Measurements from ENCODE around the gene TMEM132E. TPM values are rescaled to one million over a fixed set of nuclear protein-coding genes. Genes with fewer than 3 reads are reported as not detected.
A peak's percentile ranks its signal among the peaks of the same experiment; 100 is the strongest.

TMEM132E gene
- total RNA-seq, 8 experiments from 2014 or later, result 0.24 to 44.8 (median 28.7) TPM; not detected in 1

- no peak overlapping the region for H3K27ac ChIP-seq
- WGBS, 10 experiments, result 0 to 100% (median 41%) methylated on average over 1 to 2 of the region's 2 CpGs; no CpG with 5 or more reads in 4 of the 10 experiments
- in situ Hi-C loops (cut with MboI; ENCODE audit: low pct_unique_long_range_greater_than_20kb in 2 of 9, low sequenced_read_pairs in 9 of 9, unreplicated experiment in 9 of 9), result no loop called here
- ATAC-seq (replicated peaks in 6 of 8), result no peak
- H3K4me3 ChIP-seq, result no peak overlapping the region
- H3K4me1 ChIP-seq (replicated peaks in 1 of 2), result peaks cover 0 to 2% of the 10 kb centered on the region in 2 donors
Observed at GRCh38 chr17:34675605-34676004, 96.2 kb downstream of the TMEM132E start.

- H3K4me1 ChIP-seq (replicated peaks in 1 of 2), result peaks cover 6 to 19% of the 10 kb centered on the region in 2 donors
- no peak for ATAC-seq (replicated peaks in 6 of 8)
- in situ Hi-C loops (cut with MboI; ENCODE audit: low pct_unique_long_range_greater_than_20kb in 2 of 9, low sequenced_read_pairs in 9 of 9, unreplicated experiment in 9 of 9), result no loop called here
- H3K4me3 ChIP-seq, result no peak overlapping the region
- no peak overlapping the region for H3K27ac ChIP-seq
- WGBS, 10 experiments, result 0 to 33% (median 14%) methylated on average over 1 of the region's 1 CpG; no CpG with 5 or more reads in 4 of the 10 experiments
Observed at GRCh38 chr17:34680151-34680550, 100.8 kb downstream of the TMEM132E start.

- ATAC-seq (replicated peaks in 6 of 8), result peak in 5 of 8 experiments; percentile 77 to 97 (median 93)
- Histone ChIP-seq H3K4me3 (no peak overlapping the region), H3K4me1 (replicated peaks in 1 of 2) (peaks cover 6 to 19% of the 10 kb centered on the region in 2 donors), H3K27ac (peak overlapping the region; percentile 41 to 68)
- WGBS, 10 experiments, result 0 to 75% (median 38%) methylated on average over 1 to 6 of the region's 6 CpGs; no CpG with 5 or more reads in 3 of the 10 experiments
- in situ Hi-C loops (cut with MboI; ENCODE audit: low pct_unique_long_range_greater_than_20kb in 2 of 9, low sequenced_read_pairs in 9 of 9, unreplicated experiment in 9 of 9), result no loop called here
Observed at GRCh38 chr17:34682305-34682704, 102.9 kb downstream of the TMEM132E start.

- in situ Hi-C loops (cut with MboI; ENCODE audit: low pct_unique_long_range_greater_than_20kb in 2 of 9, low sequenced_read_pairs in 9 of 9, unreplicated experiment in 9 of 9), result no loop called here
- Histone ChIP-seq H3K4me1 (replicated peaks in 1 of 2) (peaks cover 6 to 19% of the 10 kb centered on the region in 2 donors), H3K27ac (no peak overlapping the region), H3K4me3 (no peak overlapping the region)
- WGBS, 10 experiments, result 33 to 100% (median 100%) methylated on average over 1 to 2 of the region's 2 CpGs; no CpG with 5 or more reads in 7 of the 10 experiments
- ATAC-seq (replicated peaks in 6 of 8), result no peak
Observed at GRCh38 chr17:34683390-34683789, 104.0 kb downstream of the TMEM132E start.

Other genes with a start within 250 kb of the TMEM132E start
- gene CCL13, start 223.1 kb upstream of the TMEM132E start, total RNA-seq, result under 1 TPM in 1 of 8 experiments, not detected in 7; 0.56 TPM
- not detected for gene CCL1, start 216.3 kb upstream of the TMEM132E start, total RNA-seq